SK-N-SH treated with all-trans-retinoic acid at 6 μM for 48 hours (cell line): ENCODE measurements around the gene LIMCH1.

Experiments used
- ATAC-seq: fragments of 200-7000 bp; cut with Tn5 transposase; 3 replicates; pipeline ENCODE4 v1.9.1; 2020; ENCODE audit warnings: mild to moderate bottlenecking, moderate library complexity
- ARNTL ChIP-seq: fragments of 450-650 bp; formaldehyde crosslinking; IDR thresholded peaks from 2 replicates; pipeline ENCODE4 v1.5.0; 2020; ENCODE audit warnings: low read depth, mild to moderate bottlenecking, moderate library complexity, borderline replicate concordance
- CREB5 ChIP-seq: fragments of 250-450 bp; sonication (Bioruptor Pico); IDR thresholded peaks from 2 replicates; pipeline ENCODE4 v1.5.1; 2020; ENCODE audit warnings: low read depth, mild to moderate bottlenecking, moderate library complexity
- CSDC2 ChIP-seq: fragments of 250-450 bp; sonication (Bioruptor Pico); IDR thresholded peaks from 2 replicates; pipeline ENCODE4 v1.5.0; 2020; ENCODE audit warnings: mild to moderate bottlenecking, moderate library complexity
- CSRNP3 ChIP-seq: fragments of 250-450 bp; sonication (Bioruptor Pico); IDR thresholded peaks from 2 replicates; pipeline ENCODE4 v1.5.1; 2021; ENCODE audit warnings: mild to moderate bottlenecking, moderate library complexity
- ESRRG ChIP-seq: fragments of 250-450 bp; sonication (Bioruptor Pico); IDR thresholded peaks from 2 replicates; pipeline ENCODE4 v1.6.1; 2021; ENCODE audit warnings: mild to moderate bottlenecking
- GLIS3 ChIP-seq: fragments of 250-450 bp; sonication (Bioruptor Pico); IDR thresholded peaks from 2 replicates; pipeline ENCODE4 v1.5.0; 2020; ENCODE audit warnings: mild to moderate bottlenecking, moderate library complexity
- ISL1 ChIP-seq: fragments of 250-450 bp; sonication (Bioruptor Pico); IDR thresholded peaks from 2 replicates; pipeline ENCODE4 v2.1.2; 2022; ENCODE audit warnings: mild to moderate bottlenecking, moderate library complexity
- OSR1 ChIP-seq: fragments of 250-450 bp; sonication (Bioruptor Pico); IDR thresholded peaks from 2 replicates; pipeline ENCODE4 v1.8.0; 2022; ENCODE audit warnings: moderate library complexity, mild to moderate bottlenecking, inconsistent platforms
- PATZ1 ChIP-seq: fragments of 250-450 bp; sonication (Bioruptor Pico); IDR thresholded peaks from 2 replicates; pipeline ENCODE4 v1.8.0; 2020; ENCODE audit warnings: mild to moderate bottlenecking, moderate library complexity, borderline replicate concordance
- PPARA ChIP-seq: fragments of 250-450 bp; sonication (Bioruptor Pico); IDR thresholded peaks from 2 replicates; pipeline ENCODE4 v1.5.0; 2020; ENCODE audit warnings: mild to moderate bottlenecking, borderline replicate concordance
- RARB ChIP-seq: fragments of 250-450 bp; sonication (Bioruptor Pico); IDR thresholded peaks from 2 replicates; pipeline ENCODE4 v1.8.0; 2021; ENCODE audit warnings: mild to moderate bottlenecking, moderate library complexity
- SNAI2 ChIP-seq: fragments of 250-450 bp; sonication (Bioruptor Pico); IDR thresholded peaks from 2 replicates; pipeline ENCODE4 v1.5.0; 2020; ENCODE audit warnings: mild to moderate bottlenecking, moderate library complexity
- TCF4 ChIP-seq: fragments of 250-450 bp; sonication (Bioruptor Pico); IDR thresholded peaks from 2 replicates; pipeline ENCODE4 v1.8.0; 2021; ENCODE audit warnings: mild to moderate bottlenecking, moderate library complexity, borderline replicate concordance
- TOX ChIP-seq: fragments of 250-450 bp; sonication (Bioruptor Pico); IDR thresholded peaks from 2 replicates; pipeline ENCODE4 v1.8.0; 2021; ENCODE audit warnings: mild to moderate bottlenecking, moderate library complexity, borderline replicate concordance
- TSHZ2 ChIP-seq: fragments of 250-450 bp; sonication (Bioruptor Pico); IDR thresholded peaks from 2 replicates; pipeline ENCODE4 v1.5.0; 2020; ENCODE audit warnings: mild to moderate bottlenecking, moderate library complexity
- ZC3H10 ChIP-seq: fragments of 250-450 bp; sonication (Bioruptor Pico); IDR thresholded peaks from 2 replicates; pipeline ENCODE4 v1.5.1; 2021; ENCODE audit warnings: mild to moderate bottlenecking, moderate library complexity
- ZFP3 ChIP-seq: fragments of 250-450 bp; sonication (Bioruptor Pico); IDR thresholded peaks from 2 replicates; pipeline ENCODE4 v1.5.0; 2020; ENCODE audit warnings: mild to moderate bottlenecking, moderate library complexity
- ZNF565 ChIP-seq: fragments of 450-650 bp; formaldehyde crosslinking; conservative IDR thresholded peaks from 2 replicates; pipeline ENCODE4 v1.5.0; 2020; ENCODE audit warnings: low read depth, mild to moderate bottlenecking, moderate library complexity
- ZNF70 ChIP-seq: fragments of 450-650 bp; formaldehyde crosslinking; IDR thresholded peaks from 2 replicates; pipeline ENCODE4 v1.5.0; 2020; ENCODE audit warnings: mild to moderate bottlenecking, moderate library complexity
- ZNF8 ChIP-seq: fragments of 450-650 bp; formaldehyde crosslinking; IDR thresholded peaks from 2 replicates; pipeline ENCODE4 v1.5.0; 2020; ENCODE audit warnings: mild to moderate bottlenecking, moderate library complexity

LIMCH1 gene

GRCh38 chr4:41713768-41714167 is 175.8 kb downstream of the LIMCH1 start:
- TF ChIP-seq ZC3H10 (CRISPR knock-in tag) (no peak), TOX (CRISPR knock-in tag) (no peak), PPARA (CRISPR knock-in tag) (no peak), ZNF70 (no peak), ZFP3 (CRISPR knock-in tag) (no peak), TSHZ2 (CRISPR knock-in tag) (no peak), CSRNP3 (CRISPR knock-in tag) (no peak), CREB5 (CRISPR knock-in tag) (no peak), TCF4 (CRISPR knock-in tag) (no peak), ZNF565 (CRISPR knock-in tag) (no peak)
- TF ChIP-seq, all 23 proteins: peak for 0
- no peak for ATAC-seq

- no peak for TF ChIP-seq ZFP3 (CRISPR knock-in tag)
- TF ChIP-seq ZC3H10 (CRISPR knock-in tag), result no peak
- TF ChIP-seq ARNTL (CRISPR knock-in tag), result no peak
- no peak for TF ChIP-seq ZNF8 (CRISPR knock-in tag)
- TF ChIP-seq CSDC2 (CRISPR knock-in tag), result no peak
- no peak for TF ChIP-seq SNAI2 (CRISPR knock-in tag)
- no peak for TF ChIP-seq TOX (CRISPR knock-in tag)
- TF ChIP-seq RARB (CRISPR knock-in tag), result no peak
- no peak for TF ChIP-seq GLIS3 (CRISPR knock-in tag)
- no peak for TF ChIP-seq TSHZ2 (CRISPR knock-in tag)
- no peak for TF ChIP-seq ESRRG (CRISPR knock-in tag)
- TF ChIP-seq ISL1 (CRISPR knock-in tag), result no peak
- no peak for TF ChIP-seq ZNF70
- no peak for TF ChIP-seq PPARA (CRISPR knock-in tag)
- no peak for TF ChIP-seq PATZ1 (CRISPR knock-in tag)
- no peak for TF ChIP-seq OSR1
- TF ChIP-seq CREB5 (CRISPR knock-in tag), result no peak
- no peak for ATAC-seq
Measured at GRCh38 chr4:41714364-41715000, 176.5 kb downstream of the LIMCH1 start.
